GM12878 (cell line): ENCODE measurements around the gene CACNA2D3.

Source experiments
- ATF3 ChIP-seq: IDR thresholded peaks from 2 replicates; pipeline ENCODE4 v1.6.1; 2011; ENCODE audit warnings: low read depth, mild to moderate bottlenecking, low read length, moderate library complexity, borderline replicate concordance; ENCODE audit errors: extremely low read depth
- CTCF ChIP-seq, 3 experiments: IDR thresholded peaks in 2 of 3; conservative IDR thresholded peaks in 1 of 3; 2 replicates each; pipeline ENCODE4 v1.5.1; 2011; ENCODE audit warnings: low read depth in 3 of 3, low read length in 3 of 3, mild to moderate bottlenecking in 3 of 3, control low read depth in 2 of 3, moderate library complexity in 2 of 3, inconsistent platforms in 1 of 3, mixed read lengths in 1 of 3; ENCODE audit not compliant: control insufficient read depth in 2 of 3, insufficient read depth in 1 of 3; ENCODE audit errors: extremely low read depth in 1 of 3
- HDAC2 ChIP-seq: fragments of 200-600 bp; sonication (generic); IDR thresholded peaks from 2 replicates; pipeline ENCODE4 v1.6.1; 2017
- NR2F1 ChIP-seq: fragments of 450-650 bp; conservative IDR thresholded peaks from 2 replicates; pipeline ENCODE4 v1.6.1; 2017; ENCODE audit warnings: mild to moderate bottlenecking
- RFX5 ChIP-seq: IDR thresholded peaks from 2 replicates; pipeline ENCODE4 v1.6.1; 2011; ENCODE audit warnings: low read depth, low read length, improper control_type of control experiment
- TCF7 ChIP-seq: IDR thresholded peaks from 2 replicates; pipeline ENCODE4 v1.6.1; 2014; ENCODE audit warnings: antibody characterized with exemption, borderline replicate concordance
- ZNF274 ChIP-seq: IDR thresholded peaks from one replicate; pipeline ENCODE4 v1.8.0; 2011; ENCODE audit not compliant: insufficient read length, insufficient read depth
- TF ChIP-seq, protein P1 (sequence below): fragments of 450-650 bp; formaldehyde crosslinking; IDR thresholded peaks from 2 replicates; pipeline ENCODE4 v1.5.0; 2022; ENCODE audit warnings: mild to moderate bottlenecking, missing genetic modification characterization

- TF ChIP-seq CTCF (IDR thresholded peaks at IDR 0.05 in 2 of 3, conservative IDR thresholded peaks at IDR 0.05 in 1 of 3; ENCODE audit: control insufficient read depth in 2 of 3, extremely low read depth in 1 of 3, insufficient read depth in 1 of 3, low read depth in 3 of 3, low read length in 3 of 3) (no peak), TCF7 (no peak), NR2F1 (no peak), ZNF274 (no peak), RFX5 (no peak), ATF3 (no peak), HDAC2 (no peak)
- TF ChIP-seq, protein P1, sequence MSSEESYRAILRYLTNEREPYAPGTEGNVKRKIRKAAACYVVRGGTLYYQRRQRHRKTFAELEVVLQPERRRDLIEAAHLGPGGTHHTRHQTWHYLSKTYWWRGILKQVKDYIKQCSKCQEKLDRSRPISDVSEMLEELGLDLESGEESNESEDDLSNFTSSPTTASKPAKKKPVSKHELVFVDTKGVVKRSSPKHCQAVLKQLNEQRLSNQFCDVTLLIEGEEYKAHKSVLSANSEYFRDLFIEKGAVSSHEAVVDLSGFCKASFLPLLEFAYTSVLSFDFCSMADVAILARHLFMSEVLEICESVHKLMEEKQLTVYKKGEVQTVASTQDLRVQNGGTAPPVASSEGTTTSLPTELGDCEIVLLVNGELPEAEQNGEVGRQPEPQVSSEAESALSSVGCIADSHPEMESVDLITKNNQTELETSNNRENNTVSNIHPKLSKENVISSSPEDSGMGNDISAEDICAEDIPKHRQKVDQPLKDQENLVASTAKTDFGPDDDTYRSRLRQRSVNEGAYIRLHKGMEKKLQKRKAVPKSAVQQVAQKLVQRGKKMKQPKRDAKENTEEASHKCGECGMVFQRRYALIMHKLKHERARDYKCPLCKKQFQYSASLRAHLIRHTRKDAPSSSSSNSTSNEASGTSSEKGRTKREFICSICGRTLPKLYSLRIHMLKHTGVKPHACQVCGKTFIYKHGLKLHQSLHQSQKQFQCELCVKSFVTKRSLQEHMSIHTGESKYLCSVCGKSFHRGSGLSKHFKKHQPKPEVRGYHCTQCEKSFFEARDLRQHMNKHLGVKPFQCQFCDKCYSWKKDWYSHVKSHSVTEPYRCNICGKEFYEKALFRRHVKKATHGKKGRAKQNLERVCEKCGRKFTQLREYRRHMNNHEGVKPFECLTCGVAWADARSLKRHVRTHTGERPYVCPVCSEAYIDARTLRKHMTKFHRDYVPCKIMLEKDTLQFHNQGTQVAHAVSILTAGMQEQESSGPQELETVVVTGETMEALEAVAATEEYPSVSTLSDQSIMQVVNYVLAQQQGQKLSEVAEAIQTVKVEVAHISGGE (CRISPR knock-in tag): no peak
Observed at GRCh38 chr3:54180921-54181320, 58.6 kb downstream of the CACNA2D3 start.
